Breast epithelium (tissue), 3 donors: ENCODE measurements around the gene DYRK1A.

Experiments used
- CTCF ChIP-seq, 3 donors: fragments of 450-650 bp; IDR thresholded peaks; one replicate each; pipeline ENCODE4 v1.5.1; 2016 to 2017; ENCODE audit warnings: antibody characterized with exemption in 3 of 3, mild to moderate bottlenecking in 3 of 3, moderate library complexity in 3 of 3
- POLR2A ChIP-seq: fragments of 450-650 bp; IDR thresholded peaks from one replicate; pipeline ENCODE4 v1.6.1; 2016; ENCODE audit warnings: antibody characterized with exemption, mild to moderate bottlenecking, moderate library complexity
- POLR2AphosphoS5 ChIP-seq, 3 donors: sonication (generic); formaldehyde crosslinking; IDR thresholded peaks; one replicate each; pipeline ENCODE4 v1.6.1; 2017; ENCODE audit warnings: antibody characterized with exemption in 3 of 3

GRCh38 chr21:37537391-37537996 is 170.9 kb downstream of the DYRK1A start:
- TF ChIP-seq CTCF (IDR thresholded peaks at IDR 0.05), result no peak
- no peak for TF ChIP-seq POLR2A
- no peak for TF ChIP-seq POLR2AphosphoS5 (IDR thresholded peaks at IDR 0.05)
